SK-N-SH treated with all-trans-retinoic acid at 6 μM for 48 hours (cell line): ENCODE measurements around the gene WBP11.

Experiments used
- ATAC-seq: fragments of 200-7000 bp; cut with Tn5 transposase; 3 replicates; pipeline ENCODE4 v1.9.1; 2020; ENCODE audit warnings: mild to moderate bottlenecking, moderate library complexity
- ARNTL ChIP-seq: fragments of 450-650 bp; formaldehyde crosslinking; IDR thresholded peaks from 2 replicates; pipeline ENCODE4 v1.5.0; 2020; ENCODE audit warnings: low read depth, mild to moderate bottlenecking, moderate library complexity, borderline replicate concordance
- CSDC2 ChIP-seq: fragments of 250-450 bp; sonication (Bioruptor Pico); IDR thresholded peaks from 2 replicates; pipeline ENCODE4 v1.5.0; 2020; ENCODE audit warnings: mild to moderate bottlenecking, moderate library complexity
- ESRRG ChIP-seq: fragments of 250-450 bp; sonication (Bioruptor Pico); IDR thresholded peaks from 2 replicates; pipeline ENCODE4 v1.6.1; 2021; ENCODE audit warnings: mild to moderate bottlenecking
- GLIS3 ChIP-seq: fragments of 250-450 bp; sonication (Bioruptor Pico); IDR thresholded peaks from 2 replicates; pipeline ENCODE4 v1.5.0; 2020; ENCODE audit warnings: mild to moderate bottlenecking, moderate library complexity
- ISL1 ChIP-seq: fragments of 250-450 bp; sonication (Bioruptor Pico); IDR thresholded peaks from 2 replicates; pipeline ENCODE4 v2.1.2; 2022; ENCODE audit warnings: mild to moderate bottlenecking, moderate library complexity
- OSR1 ChIP-seq: fragments of 250-450 bp; sonication (Bioruptor Pico); IDR thresholded peaks from 2 replicates; pipeline ENCODE4 v1.8.0; 2022; ENCODE audit warnings: moderate library complexity, mild to moderate bottlenecking, inconsistent platforms
- PATZ1 ChIP-seq: fragments of 250-450 bp; sonication (Bioruptor Pico); IDR thresholded peaks from 2 replicates; pipeline ENCODE4 v1.8.0; 2020; ENCODE audit warnings: mild to moderate bottlenecking, moderate library complexity, borderline replicate concordance
- PPARA ChIP-seq: fragments of 250-450 bp; sonication (Bioruptor Pico); IDR thresholded peaks from 2 replicates; pipeline ENCODE4 v1.5.0; 2020; ENCODE audit warnings: mild to moderate bottlenecking, borderline replicate concordance
- RARB ChIP-seq: fragments of 250-450 bp; sonication (Bioruptor Pico); IDR thresholded peaks from 2 replicates; pipeline ENCODE4 v1.8.0; 2021; ENCODE audit warnings: mild to moderate bottlenecking, moderate library complexity
- SNAI2 ChIP-seq: fragments of 250-450 bp; sonication (Bioruptor Pico); IDR thresholded peaks from 2 replicates; pipeline ENCODE4 v1.5.0; 2020; ENCODE audit warnings: mild to moderate bottlenecking, moderate library complexity
- TCF4 ChIP-seq: fragments of 250-450 bp; sonication (Bioruptor Pico); IDR thresholded peaks from 2 replicates; pipeline ENCODE4 v1.8.0; 2021; ENCODE audit warnings: mild to moderate bottlenecking, moderate library complexity, borderline replicate concordance
- TOX ChIP-seq: fragments of 250-450 bp; sonication (Bioruptor Pico); IDR thresholded peaks from 2 replicates; pipeline ENCODE4 v1.8.0; 2021; ENCODE audit warnings: mild to moderate bottlenecking, moderate library complexity, borderline replicate concordance
- TSHZ2 ChIP-seq: fragments of 250-450 bp; sonication (Bioruptor Pico); IDR thresholded peaks from 2 replicates; pipeline ENCODE4 v1.5.0; 2020; ENCODE audit warnings: mild to moderate bottlenecking, moderate library complexity
- ZC3H10 ChIP-seq: fragments of 250-450 bp; sonication (Bioruptor Pico); IDR thresholded peaks from 2 replicates; pipeline ENCODE4 v1.5.1; 2021; ENCODE audit warnings: mild to moderate bottlenecking, moderate library complexity
- ZFP3 ChIP-seq: fragments of 250-450 bp; sonication (Bioruptor Pico); IDR thresholded peaks from 2 replicates; pipeline ENCODE4 v1.5.0; 2020; ENCODE audit warnings: mild to moderate bottlenecking, moderate library complexity
- ZFP30 ChIP-seq: fragments of 450-650 bp; formaldehyde crosslinking; IDR thresholded peaks from 2 replicates; pipeline ENCODE4 v1.5.0; 2022; ENCODE audit warnings: mild to moderate bottlenecking, moderate library complexity
- ZNF565 ChIP-seq: fragments of 450-650 bp; formaldehyde crosslinking; conservative IDR thresholded peaks from 2 replicates; pipeline ENCODE4 v1.5.0; 2020; ENCODE audit warnings: low read depth, mild to moderate bottlenecking, moderate library complexity
- ZNF70 ChIP-seq: fragments of 450-650 bp; formaldehyde crosslinking; IDR thresholded peaks from 2 replicates; pipeline ENCODE4 v1.5.0; 2020; ENCODE audit warnings: mild to moderate bottlenecking, moderate library complexity
- ZNF8 ChIP-seq: fragments of 450-650 bp; formaldehyde crosslinking; IDR thresholded peaks from 2 replicates; pipeline ENCODE4 v1.5.0; 2020; ENCODE audit warnings: mild to moderate bottlenecking, moderate library complexity
- TF ChIP-seq, protein P1 (sequence below): fragments of 250-450 bp; sonication (Bioruptor Pico); IDR thresholded peaks from 2 replicates; pipeline ENCODE4 v1.8.0; 2021; ENCODE audit warnings: low read depth, mild to moderate bottlenecking, moderate library complexity, borderline replicate concordance
- TF ChIP-seq, protein P2 (sequence below): fragments of 250-450 bp; sonication (Bioruptor Pico); IDR thresholded peaks from 2 replicates; pipeline ENCODE4 v1.5.1; 2021; ENCODE audit warnings: mild to moderate bottlenecking, moderate library complexity
- TF ChIP-seq, protein P3 (sequence below): fragments of 250-450 bp; sonication (Bioruptor Pico); IDR thresholded peaks from 2 replicates; pipeline ENCODE4 v1.5.1; 2020; ENCODE audit warnings: low read depth, mild to moderate bottlenecking, moderate library complexity

The WBP11 gene

GRCh38 chr12:14751986-14752385 lies 51.3 kb downstream of the WBP11 start:
- no peak for TF ChIP-seq ISL1 (CRISPR knock-in tag)
- no peak for TF ChIP-seq ZFP30 (CRISPR knock-in tag)
- no peak for TF ChIP-seq OSR1 (CRISPR knock-in tag)
- TF ChIP-seq, protein P1, sequence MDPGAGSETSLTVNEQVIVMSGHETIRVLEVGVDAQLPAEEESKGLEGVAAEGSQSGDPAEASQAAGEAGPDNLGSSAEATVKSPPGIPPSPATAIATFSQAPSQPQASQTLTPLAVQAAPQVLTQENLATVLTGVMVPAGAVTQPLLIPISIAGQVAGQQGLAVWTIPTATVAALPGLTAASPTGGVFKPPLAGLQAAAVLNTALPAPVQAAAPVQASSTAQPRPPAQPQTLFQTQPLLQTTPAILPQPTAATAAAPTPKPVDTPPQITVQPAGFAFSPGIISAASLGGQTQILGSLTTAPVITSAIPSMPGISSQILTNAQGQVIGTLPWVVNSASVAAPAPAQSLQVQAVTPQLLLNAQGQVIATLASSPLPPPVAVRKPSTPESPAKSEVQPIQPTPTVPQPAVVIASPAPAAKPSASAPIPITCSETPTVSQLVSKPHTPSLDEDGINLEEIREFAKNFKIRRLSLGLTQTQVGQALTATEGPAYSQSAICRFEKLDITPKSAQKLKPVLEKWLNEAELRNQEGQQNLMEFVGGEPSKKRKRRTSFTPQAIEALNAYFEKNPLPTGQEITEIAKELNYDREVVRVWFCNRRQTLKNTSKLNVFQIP (CRISPR knock-in tag), result no peak
- TF ChIP-seq TSHZ2 (CRISPR knock-in tag), result no peak
- TF ChIP-seq ZFP3 (CRISPR knock-in tag), result no peak
- TF ChIP-seq ZNF565 (CRISPR knock-in tag), result no peak
- TF ChIP-seq TCF4, result no peak
- TF ChIP-seq PATZ1, result no peak
- TF ChIP-seq ESRRG (CRISPR knock-in tag), result no peak
- TF ChIP-seq ZNF8 (CRISPR knock-in tag), result no peak
- TF ChIP-seq ZC3H10 (CRISPR knock-in tag), result no peak
- no peak for TF ChIP-seq PPARA (CRISPR knock-in tag)
- TF ChIP-seq GLIS3, result no peak
- TF ChIP-seq TOX (CRISPR knock-in tag), result no peak
- TF ChIP-seq RARB, result no peak
- no peak for TF ChIP-seq SNAI2
- no peak for TF ChIP-seq ZNF70 (CRISPR knock-in tag)
- ATAC-seq, result no peak

DNA sequence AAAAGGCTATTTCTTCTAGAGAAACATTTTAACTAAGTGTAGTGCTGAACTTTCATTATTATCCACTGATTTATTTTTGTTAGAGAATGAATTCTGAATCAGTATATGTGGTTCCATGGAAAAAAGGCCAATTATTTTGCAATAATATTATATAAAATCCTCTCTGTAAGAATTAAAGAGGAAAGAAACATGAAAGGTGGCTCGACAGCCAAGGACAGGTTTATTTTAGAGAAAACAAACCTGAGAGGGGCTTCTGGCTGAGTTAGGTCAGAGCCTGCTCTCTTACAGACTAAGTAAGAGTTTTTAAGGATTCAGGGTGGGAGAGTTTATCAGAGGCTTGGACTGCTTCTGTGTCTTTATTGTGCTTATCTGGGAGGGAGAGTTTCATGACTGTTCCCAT lies 60.2 kb downstream of the WBP11 start:
- no peak for ATAC-seq
- TF ChIP-seq ZFP3 (CRISPR knock-in tag), result no peak
- TF ChIP-seq CSDC2 (CRISPR knock-in tag), result no peak
- TF ChIP-seq ZNF8 (CRISPR knock-in tag), result no peak
- no peak for TF ChIP-seq ZNF565 (CRISPR knock-in tag)
- no peak for TF ChIP-seq SNAI2
- no peak for TF ChIP-seq ESRRG (CRISPR knock-in tag)
- no peak for TF ChIP-seq ZNF70 (CRISPR knock-in tag)

- TF ChIP-seq, protein P2, sequence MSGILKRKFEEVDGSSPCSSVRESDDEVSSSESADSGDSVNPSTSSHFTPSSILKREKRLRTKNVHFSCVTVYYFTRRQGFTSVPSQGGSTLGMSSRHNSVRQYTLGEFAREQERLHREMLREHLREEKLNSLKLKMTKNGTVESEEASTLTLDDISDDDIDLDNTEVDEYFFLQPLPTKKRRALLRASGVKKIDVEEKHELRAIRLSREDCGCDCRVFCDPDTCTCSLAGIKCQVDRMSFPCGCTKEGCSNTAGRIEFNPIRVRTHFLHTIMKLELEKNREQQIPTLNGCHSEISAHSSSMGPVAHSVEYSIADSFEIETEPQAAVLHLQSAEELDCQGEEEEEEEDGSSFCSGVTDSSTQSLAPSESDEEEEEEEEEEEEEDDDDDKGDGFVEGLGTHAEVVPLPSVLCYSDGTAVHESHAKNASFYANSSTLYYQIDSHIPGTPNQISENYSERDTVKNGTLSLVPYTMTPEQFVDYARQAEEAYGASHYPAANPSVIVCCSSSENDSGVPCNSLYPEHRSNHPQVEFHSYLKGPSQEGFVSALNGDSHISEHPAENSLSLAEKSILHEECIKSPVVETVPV (CRISPR knock-in tag), result no peak
- no peak for TF ChIP-seq GLIS3
- TF ChIP-seq TOX (CRISPR knock-in tag), result no peak
- TF ChIP-seq TCF4, result no peak
- TF ChIP-seq ESRRG (CRISPR knock-in tag), result no peak
- TF ChIP-seq ZNF8 (CRISPR knock-in tag), result no peak
- TF ChIP-seq RARB, result no peak
- TF ChIP-seq, protein P1 (CRISPR knock-in tag), result no peak
- TF ChIP-seq PPARA (CRISPR knock-in tag), result no peak
- no peak for TF ChIP-seq ZNF70 (CRISPR knock-in tag)
- TF ChIP-seq ARNTL, result no peak
- TF ChIP-seq ZFP30 (CRISPR knock-in tag), result no peak
- TF ChIP-seq, protein P3, sequence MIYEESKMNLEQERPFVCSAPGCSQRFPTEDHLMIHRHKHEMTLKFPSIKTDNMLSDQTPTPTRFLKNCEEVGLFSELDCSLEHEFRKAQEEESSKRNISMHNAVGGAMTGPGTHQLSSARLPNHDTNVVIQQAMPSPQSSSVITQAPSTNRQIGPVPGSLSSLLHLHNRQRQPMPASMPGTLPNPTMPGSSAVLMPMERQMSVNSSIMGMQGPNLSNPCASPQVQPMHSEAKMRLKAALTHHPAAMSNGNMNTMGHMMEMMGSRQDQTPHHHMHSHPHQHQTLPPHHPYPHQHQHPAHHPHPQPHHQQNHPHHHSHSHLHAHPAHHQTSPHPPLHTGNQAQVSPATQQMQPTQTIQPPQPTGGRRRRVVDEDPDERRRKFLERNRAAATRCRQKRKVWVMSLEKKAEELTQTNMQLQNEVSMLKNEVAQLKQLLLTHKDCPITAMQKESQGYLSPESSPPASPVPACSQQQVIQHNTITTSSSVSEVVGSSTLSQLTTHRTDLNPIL, result no peak
- no peak for TF ChIP-seq PATZ1
- TF ChIP-seq SNAI2, result no peak
- TF ChIP-seq ZNF565 (CRISPR knock-in tag), result no peak
- TF ChIP-seq ZFP3 (CRISPR knock-in tag), result no peak
- TF ChIP-seq ZC3H10 (CRISPR knock-in tag), result no peak
These were observed 61.3 kb downstream of the WBP11 start for GRCh38 chr12:14741942-14742341.

More at GRCh38 chr12:14741942-14742341, 61.3 kb downstream of the WBP11 start:
- no peak for ATAC-seq
